ENCODE data around the gene MAST4.

GRCh38 chr5:67094476-67095300 lies 498.5 kb downstream of the MAST4 start:
- TF ChIP-seq EZH2 (IDR thresholded peaks at IDR 0.05; ENCODE audit: insufficient read depth, poor library complexity, severe bottlenecking) (no peak), EZH2phosphoT487 (IDR thresholded peaks at IDR 0.05; ENCODE audit: insufficient read depth, low read depth) (no peak)
